GM18526 (cell line): Measurements from ENCODE around the gene ETV6.

Experiments used
- POLR2A ChIP-seq: IDR thresholded peaks from 3 replicates; pipeline ENCODE4 v1.6.1; 2011; ENCODE audit not compliant: insufficient read length; ENCODE audit errors: extremely low read depth

The ETV6 gene

DNA sequence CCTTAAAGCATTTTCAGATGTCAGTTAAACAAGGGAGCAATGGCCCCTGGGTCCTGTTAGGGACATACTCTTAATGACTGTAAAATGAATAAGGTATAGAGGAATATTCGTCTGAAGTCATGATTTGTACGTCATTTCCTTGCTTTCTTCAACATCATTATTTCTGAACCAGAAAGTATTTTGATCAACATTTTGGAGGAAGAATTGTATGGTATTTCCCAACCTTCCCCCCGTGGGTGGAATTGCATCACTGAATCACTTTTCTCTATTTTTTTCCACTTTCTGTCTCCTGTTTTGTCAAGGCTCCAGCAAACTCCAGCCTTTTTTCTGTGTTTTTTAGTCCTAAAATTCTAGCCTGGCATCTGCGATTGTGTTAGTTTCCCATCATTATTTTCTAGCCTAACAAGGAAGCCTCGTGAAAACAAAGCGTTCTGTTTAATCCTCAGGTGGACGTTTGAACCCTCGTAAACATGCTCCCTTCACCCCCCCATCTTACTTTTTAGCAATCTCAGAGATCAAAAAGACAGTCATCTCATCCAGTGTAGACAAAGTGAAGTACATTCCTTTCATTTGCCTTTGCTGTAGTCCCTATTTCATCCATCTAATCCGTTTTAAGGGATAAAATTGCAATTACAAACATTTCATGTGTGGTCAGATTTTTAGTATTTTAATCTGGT lies 62.3 kb downstream of the ETV6 start:
- TF ChIP-seq POLR2A = no peak

DNA sequence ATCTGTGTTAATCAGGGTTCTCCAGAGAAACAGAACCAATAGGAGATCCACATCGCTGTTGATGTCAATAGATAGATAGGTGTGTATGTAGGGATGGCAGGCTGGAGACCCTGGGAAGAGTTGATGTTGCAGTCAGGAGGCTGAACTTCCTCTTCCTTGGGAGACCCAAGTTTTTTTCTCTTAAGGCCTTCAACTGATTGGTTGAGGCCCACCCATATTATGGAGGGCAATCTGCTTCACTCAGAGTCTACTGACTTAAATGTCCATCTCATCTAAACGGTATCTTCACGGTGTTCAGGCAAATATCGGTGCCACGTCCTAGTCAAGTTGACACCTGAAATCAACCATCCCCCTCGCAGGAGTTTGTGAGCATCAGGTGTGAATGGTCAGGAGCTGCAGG lies 63.0 kb downstream of the ETV6 start:
- TF ChIP-seq POLR2A = no peak

DNA sequence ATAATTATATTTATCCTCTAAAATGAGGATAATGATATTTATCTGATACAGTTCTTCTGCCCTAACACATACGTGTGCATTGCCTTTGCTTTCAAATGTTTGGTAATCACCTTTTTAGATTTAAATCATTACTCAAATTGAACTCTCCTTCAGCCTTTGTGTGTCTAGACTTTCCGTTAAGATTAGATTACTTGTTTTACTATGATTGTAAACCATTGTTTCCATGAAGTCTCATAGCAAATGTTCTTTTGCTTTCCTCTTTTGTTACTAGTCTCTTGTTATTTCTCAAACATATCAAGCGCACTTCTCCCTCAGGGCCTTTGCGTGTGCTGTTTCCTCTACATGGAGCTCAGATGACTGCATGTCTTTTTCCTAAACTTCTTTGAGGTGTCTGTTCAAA lies 63.7 kb downstream of the ETV6 start:
- no peak for TF ChIP-seq POLR2A

DNA sequence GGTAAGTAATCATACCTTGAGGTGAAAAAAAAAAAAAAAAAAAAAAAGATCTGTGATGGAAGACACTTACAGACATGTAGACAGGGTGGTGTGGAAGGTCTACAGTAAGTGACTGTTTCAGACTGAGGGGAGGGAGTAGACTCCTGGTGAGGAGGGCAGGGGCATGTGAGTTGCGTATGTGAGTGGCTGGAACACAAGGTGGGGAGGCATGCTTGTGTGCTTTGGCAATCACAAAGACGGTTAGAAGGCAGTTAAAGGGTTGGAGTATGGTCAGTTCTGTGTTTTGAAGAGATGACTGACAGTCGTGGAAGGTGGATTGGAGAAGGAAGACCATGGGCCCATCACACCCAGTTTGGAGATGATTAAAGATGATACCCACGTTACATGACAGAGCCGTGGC lies 65.2 kb downstream of the ETV6 start:
- no peak for TF ChIP-seq POLR2A

DNA sequence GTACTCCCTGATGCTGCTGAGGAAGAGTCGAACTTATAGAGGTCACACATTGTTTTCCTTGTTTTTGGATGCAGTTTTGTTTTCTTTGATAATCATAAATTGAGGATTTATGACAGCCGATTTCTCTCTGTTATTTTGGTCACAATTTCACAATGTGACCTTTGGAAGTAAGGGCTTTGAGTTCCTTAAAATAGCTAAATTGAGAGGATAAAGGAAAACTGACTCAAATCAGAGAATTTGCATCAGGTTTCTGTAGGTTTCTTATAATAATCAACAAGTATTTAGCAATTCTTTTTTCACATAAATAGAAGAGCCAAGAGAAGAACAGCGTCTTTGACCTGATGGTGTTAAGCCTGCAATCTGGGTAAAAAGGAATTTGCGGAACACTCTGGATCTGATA lies 66.1 kb downstream of the ETV6 start:
- TF ChIP-seq POLR2A = no peak

DNA sequence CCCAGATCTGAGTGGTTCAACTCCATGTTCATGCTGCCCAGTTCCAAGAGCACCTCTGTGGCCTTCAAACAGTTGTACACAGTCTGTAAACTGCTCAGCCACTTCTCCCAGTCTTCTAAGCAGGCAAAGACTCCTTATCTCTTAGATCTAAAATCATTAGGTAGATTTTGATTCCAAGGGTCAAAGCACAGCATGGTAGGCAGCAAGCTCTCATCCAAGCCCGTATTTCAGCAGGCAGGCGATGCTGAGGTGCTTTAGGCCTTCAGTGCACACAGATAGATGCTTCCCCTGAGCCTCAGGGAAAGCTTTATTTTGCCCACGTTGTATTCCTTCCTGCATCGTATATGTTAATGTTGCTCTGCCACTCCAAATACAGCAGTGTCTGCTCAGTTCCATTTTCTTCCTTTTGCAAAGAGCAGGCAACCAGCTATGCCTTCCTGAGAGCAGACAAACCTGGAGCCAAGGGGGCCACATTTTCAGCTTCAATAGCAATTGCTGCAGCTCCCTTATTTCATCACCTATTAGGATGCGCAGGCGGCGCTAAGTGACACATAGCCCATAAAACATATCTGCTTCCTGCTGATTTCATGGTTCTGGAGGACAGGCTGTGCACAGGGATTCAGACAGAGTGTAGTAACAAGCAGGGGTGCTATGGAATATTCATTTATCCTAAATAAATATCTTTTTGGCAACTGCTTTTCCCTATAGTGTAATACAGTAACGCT lies 67.5 kb downstream of the ETV6 start:
- TF ChIP-seq POLR2A = no peak

DNA sequence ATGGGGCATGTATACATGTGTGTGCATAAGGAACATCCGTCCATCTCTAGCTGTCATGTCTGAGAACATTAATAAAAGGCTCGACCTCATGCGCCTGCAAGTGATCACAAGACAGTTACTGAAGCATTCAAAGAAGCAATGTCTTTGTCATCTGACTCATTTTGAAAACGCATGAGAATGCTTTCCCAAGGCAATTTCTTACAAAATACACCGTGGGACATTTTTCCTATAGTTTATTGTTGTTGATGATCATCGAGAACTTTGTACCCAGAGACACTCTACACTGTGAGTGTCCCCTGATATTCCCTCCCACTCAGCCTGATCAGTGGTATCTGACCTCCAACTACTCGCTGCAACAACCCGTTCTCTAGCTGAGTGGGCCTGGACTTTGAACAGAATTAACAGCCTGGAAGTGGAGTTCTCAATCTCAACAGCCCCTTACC lies 68.1 kb downstream of the ETV6 start:
- no peak for TF ChIP-seq POLR2A

DNA sequence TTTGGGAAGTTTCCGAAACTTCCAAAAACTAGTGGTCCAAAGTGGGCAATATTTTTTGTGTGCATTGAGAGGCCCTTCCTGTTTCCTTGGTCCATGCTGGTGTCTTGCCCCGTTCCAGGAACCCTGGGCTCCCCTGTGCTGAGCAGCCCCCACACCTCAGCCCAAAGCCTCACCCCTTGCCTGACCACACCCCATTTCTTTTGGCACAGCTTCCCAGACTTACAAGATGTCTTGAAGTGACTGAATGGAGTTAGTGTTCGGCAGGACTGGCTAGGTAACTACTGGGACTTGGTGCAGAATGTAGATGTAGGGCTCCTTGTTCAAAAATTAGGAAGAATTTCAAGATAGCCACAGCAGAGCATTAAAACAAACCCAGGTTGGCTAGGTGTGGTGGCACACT lies 68.6 kb downstream of the ETV6 start:
- TF ChIP-seq POLR2A = no peak

DNA sequence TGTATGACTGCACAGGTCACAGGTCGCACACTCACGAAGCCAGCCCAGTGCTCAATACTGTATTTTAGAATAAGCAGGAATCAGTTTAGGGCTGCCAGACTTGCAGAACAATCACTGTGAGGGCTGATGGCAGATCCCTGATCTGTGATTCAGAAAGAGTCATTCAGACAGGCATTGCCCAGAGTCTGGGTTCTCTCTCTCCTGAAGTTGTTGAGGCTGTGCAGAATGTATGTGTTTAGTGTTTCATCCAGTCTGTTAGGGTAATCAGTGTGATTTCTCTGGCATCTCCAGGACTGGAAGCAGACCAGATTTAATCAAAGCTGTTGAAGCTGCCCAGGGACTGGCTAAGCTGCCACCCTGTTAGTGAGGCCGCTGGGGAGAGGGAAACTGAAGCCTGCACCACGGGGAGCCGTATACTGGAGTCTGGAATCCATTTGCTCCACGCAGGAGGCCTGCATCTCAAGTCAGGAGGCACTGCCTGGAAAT lies 69.3 kb downstream of the ETV6 start:
- no peak for TF ChIP-seq POLR2A

DNA sequence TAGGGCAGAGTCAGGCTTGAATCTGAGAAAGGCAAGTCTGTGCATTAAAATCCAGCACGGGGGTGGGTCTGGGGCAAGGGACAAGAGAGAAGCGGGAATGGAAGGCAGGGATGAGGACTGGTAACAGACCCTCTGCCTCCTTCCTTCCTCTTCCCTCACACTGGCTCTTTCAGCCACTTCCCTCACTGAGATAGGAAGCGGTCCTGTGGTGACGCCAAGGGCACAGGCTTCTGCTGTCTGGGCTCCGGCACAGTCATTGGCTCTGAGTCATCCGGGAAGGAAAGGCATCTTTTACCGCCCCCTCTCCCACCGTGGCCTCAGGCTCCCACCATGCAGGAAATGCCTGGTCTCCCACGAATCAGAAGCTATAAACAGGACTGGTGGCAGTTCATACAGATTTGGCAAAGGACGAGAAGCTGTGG lies 70.2 kb downstream of the ETV6 start:
- TF ChIP-seq POLR2A = no peak

DNA sequence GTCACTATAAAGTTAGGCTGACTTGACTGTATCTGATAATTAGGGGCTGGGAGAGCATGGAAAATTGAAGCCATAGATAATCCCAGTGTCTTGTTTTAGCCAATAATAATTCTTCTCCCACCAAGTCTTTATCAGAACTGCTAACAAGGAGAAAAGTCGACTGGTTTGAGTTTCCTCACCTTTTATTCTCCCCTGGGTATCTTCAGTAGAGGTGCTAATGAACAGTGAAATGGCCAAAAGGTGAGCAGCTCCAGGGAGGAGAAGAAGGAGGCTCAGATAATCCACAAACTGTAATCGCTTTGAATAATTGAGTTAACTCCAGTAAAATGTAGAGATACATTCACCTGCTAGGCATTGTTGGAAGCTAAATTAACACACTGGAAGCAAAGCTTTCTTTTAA lies 72.6 kb downstream of the ETV6 start:
- TF ChIP-seq POLR2A = no peak

DNA sequence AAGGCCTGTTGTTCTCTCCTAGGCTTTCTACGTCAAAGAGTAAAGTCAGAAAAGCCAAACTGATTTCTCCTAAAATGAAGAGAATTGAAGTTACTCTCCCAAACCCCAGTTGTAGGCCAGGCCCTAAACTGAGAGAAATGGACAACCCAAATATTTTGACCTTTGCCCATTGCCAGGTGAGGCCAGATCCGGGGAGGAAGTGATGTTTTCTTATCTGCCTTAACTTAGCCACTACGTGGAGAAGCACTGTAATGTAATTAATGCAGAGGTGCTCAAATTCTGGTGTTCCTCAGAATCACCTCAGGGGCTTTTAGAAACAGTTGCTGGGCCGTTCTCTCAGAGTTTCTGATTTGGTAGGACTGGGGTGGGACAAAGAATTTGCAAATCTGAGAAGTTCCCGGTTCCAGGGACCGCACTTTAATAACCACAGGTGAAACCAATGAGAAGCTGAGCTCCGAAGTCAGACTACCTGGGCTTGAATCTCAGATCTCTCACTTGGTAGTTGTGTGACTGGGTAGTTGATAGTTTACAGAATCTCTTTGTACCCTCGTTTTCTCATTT lies 73.2 kb downstream of the ETV6 start:
- no peak for TF ChIP-seq POLR2A

DNA sequence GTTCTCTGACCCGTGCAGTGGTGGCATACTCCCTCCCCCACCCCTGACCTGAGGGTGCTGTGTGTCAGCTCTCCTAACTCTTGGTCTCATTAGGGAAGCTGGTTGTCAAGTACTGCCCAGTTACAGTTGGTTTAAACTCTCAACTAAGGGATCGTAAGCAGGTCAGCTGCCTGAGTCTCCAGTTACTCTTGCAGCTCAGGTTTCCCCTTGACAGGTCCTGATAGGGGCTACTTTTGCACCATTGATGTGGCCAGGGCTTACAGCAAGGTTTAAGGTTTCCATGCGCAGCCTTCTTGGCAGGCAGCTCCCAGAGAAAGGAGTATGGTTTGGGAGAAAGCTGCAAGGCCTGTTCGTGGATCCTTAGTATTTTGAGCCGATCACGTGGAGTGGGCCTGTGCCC lies 74.5 kb downstream of the ETV6 start:
- no peak for TF ChIP-seq POLR2A

DNA sequence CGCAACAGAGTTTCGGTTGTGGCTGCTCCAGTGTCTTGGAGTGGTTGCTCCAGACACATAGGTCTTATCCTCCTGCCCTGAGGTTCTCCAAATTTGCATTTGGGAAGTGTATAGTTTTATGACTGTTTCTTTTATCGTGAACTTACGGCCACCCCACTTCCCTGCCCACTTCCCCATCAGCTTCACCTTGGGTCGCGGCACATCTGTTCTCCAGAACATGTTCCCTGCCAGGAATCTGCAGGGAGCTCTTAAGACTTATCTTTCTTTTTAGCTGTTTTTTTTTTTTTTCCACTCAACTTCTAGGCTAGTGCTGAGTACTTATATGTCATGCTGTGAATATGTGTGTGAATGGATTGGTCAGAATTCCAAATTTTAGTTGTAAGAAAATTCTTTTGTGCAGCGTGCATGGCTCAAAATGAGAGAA lies 75.4 kb downstream of the ETV6 start:
- TF ChIP-seq POLR2A = no peak

DNA sequence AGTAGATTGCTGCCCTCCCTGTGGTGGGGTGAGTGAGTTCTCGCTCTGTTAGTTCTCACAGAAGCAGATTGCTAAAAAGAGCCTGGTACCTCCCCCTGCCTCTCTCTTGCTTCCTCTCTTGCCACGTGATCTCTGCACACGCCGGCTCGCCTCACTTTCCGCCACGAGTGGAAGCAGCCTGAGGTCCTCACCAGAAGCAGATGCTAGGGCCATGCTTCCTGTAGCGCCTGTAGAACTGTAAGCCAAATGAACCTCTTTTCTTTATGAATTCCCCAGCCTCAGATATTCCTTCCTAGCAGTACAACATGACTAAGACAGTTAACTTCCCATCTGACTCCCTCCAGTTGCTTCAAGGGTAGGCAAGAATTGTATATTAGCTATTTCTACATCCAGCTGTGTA lies 76.2 kb downstream of the ETV6 start:
- TF ChIP-seq POLR2A = no peak

DNA sequence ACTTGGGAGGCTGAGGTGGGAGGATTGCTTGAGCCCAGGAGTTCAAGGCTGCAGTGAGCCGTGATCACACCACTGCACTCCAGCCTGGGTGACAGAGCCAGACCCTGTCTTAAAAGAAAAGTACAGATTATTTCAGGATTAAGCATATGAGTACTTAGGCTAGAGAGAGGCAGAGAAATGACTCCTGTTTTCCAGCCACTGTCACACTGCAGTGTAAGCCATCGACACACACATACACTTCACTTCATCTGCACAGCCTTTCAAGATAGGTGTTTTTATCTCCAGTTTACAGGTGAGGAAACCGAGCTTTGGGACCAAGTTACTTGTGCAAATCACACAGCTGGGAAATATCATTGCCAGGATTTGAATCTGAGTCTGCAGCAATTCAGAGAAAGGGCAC lies 77.2 kb downstream of the ETV6 start:
- TF ChIP-seq POLR2A = no peak

DNA sequence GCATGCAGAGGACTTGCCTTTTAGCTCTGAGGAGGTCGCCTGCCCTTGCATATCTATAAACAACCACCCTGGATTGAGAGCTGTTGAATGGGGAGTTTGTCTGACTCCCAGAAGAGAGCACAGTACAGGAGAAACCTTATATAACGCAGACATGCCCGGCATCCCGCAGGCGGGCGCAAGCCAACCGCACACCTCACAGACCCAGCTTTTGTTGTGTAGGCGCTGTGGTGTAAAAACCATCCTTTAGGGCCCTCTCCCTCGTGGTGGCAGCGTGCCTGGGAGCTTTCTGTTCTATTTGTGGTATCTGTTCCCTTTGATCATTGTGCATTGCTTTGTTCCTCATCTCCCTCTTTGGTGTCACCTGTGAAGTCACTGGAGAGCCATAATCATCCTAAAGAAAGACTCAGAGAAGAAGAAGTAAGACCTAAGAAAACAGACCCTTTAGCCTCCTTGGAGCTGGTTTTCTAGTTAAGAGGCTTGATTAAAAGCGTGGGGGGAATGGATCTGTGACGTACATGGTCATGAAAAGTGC lies 77.7 kb downstream of the ETV6 start:
- TF ChIP-seq POLR2A = no peak
